Cardiac muscle cell (in vitro differentiated cells and primary cell): ENCODE measurements around the gene CSF2. TPM values are rescaled to one million over a fixed set of nuclear protein-coding genes. Genes with fewer than 3 reads are reported as not detected.

Experiments
- DNase-seq, 2 donors: peaks; one replicate each; pipeline versions ENCODE4 v3.0.0 to v3.0.0-alpha.2; 2010 to 2017; ENCODE audit warnings: low read depth in 1 of 2, low spot score in 1 of 2
- H3K27ac ChIP-seq: fragments of 200-600 bp; sonication (generic); 2 replicates; pipeline ENCODE4 v1.5.1; 2016
- H3K27me3 ChIP-seq: fragments of 200-600 bp; sonication (generic); 2 replicates; pipeline ENCODE4 v1.6.0; 2016; ENCODE audit warnings: control low read depth
- H3K36me3 ChIP-seq: fragments of 200-600 bp; sonication (generic); 2 replicates; pipeline ENCODE4 v1.5.1; 2016; ENCODE audit warnings: control low read depth
- H3K4me1 ChIP-seq: fragments of 200-600 bp; sonication (generic); 2 replicates; pipeline ENCODE4 v1.8.1; 2017; ENCODE audit warnings: low read depth, mild to moderate bottlenecking, mixed run types
- H3K4me3 ChIP-seq: fragments of 200-600 bp; sonication (generic); 2 replicates; pipeline ENCODE4 v1.5.1; 2016; ENCODE audit warnings: mild to moderate bottlenecking
- H3K9me3 ChIP-seq: fragments of 200-600 bp; sonication (generic); 2 replicates; pipeline ENCODE4 v1.5.1; 2017; ENCODE audit warnings: low read depth, mild to moderate bottlenecking, control low read depth
- polyA plus RNA-seq: library from polyadenylated mRNA; unstranded; fragments of >200 nt; fragmentation: Nextera tagmentation; extraction: Ambion mirVana; gene quantifications from 2 replicates; pipeline ENCODE4 v1.2.1, GENCODE V29; 2016
- total RNA-seq: library from RNA; depleted of rRNA; stranded (reverse); fragments of >200 nt; gene quantifications from 2 replicates; pipeline ENCODE4 v1.2.3, GENCODE V29; 2016
- TF ChIP-seq, protein P1 (sequence below): IDR thresholded peaks from 2 replicates; pipeline ENCODE4 v1.5.1; 2012; ENCODE audit warnings: low read depth, mild to moderate bottlenecking, low read length

The CSF2 gene
- total and polyA plus RNA-seq, 2 experiments from 2014 or later, result not detected

DNA sequence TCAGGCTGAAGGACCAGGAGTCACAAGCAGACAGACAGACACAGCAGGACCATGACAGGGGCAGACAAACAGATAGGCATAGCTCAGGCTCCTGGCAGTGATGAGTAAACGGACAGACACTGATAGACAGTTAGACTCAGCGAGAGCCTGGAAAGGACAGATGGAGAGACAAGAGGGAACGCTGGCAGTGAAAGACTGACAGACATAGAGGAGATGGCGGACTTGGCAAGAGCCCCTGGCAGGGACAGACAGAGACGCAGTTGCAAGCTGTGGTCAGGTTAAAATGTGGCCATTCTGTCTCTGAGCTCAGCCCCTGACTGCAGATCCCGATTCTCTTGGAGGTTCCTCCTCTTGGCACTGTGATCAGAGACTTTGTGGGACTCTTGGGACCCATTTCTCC lies 13.6 kb downstream of the CSF2 start:
- Histone ChIP-seq H3K4me3 (no peak overlapping the region), H3K27me3 (no peaks in the 10 kb centered on the region), H3K4me1 (no peaks in the 10 kb centered on the region), H3K27ac (no peak overlapping the region), H3K36me3 (no peaks in the 10 kb centered on the region), H3K9me3 (no peaks in the 10 kb centered on the region)
- TF ChIP-seq, protein P1, sequence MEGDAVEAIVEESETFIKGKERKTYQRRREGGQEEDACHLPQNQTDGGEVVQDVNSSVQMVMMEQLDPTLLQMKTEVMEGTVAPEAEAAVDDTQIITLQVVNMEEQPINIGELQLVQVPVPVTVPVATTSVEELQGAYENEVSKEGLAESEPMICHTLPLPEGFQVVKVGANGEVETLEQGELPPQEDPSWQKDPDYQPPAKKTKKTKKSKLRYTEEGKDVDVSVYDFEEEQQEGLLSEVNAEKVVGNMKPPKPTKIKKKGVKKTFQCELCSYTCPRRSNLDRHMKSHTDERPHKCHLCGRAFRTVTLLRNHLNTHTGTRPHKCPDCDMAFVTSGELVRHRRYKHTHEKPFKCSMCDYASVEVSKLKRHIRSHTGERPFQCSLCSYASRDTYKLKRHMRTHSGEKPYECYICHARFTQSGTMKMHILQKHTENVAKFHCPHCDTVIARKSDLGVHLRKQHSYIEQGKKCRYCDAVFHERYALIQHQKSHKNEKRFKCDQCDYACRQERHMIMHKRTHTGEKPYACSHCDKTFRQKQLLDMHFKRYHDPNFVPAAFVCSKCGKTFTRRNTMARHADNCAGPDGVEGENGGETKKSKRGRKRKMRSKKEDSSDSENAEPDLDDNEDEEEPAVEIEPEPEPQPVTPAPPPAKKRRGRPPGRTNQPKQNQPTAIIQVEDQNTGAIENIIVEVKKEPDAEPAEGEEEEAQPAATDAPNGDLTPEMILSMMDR, result no peak
- DNase-seq, result no peak

DNA sequence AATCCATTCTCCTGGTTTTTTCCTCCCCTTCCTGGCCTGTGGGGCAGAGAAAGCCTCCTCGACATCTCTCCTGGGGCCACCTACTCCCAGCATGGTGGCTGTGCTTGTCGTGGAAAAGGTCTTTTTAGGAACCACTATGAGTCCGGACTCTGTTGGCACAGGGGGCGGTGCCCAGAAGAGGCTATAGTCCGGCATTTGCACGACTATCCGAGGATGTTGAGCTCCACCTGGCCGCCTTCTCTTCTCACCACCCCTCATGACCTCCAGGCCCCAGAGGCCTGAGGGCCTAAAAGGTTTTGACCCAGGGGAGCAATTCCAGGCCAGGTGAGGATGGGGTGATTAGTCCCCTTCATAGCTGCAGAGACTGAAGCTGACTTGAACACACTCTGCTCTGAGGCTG lies 14.1 kb downstream of the CSF2 start:
- Histone ChIP-seq H3K36me3 (no peaks in the 10 kb centered on the region), H3K9me3 (no peaks in the 10 kb centered on the region), H3K4me3 (no peak overlapping the region), H3K27me3 (peaks cover under 1% of the 10 kb centered on the region), H3K27ac (no peak overlapping the region), H3K4me1 (no peaks in the 10 kb centered on the region)
- TF ChIP-seq, protein P1, result no peak
- no peak for DNase-seq

DNA sequence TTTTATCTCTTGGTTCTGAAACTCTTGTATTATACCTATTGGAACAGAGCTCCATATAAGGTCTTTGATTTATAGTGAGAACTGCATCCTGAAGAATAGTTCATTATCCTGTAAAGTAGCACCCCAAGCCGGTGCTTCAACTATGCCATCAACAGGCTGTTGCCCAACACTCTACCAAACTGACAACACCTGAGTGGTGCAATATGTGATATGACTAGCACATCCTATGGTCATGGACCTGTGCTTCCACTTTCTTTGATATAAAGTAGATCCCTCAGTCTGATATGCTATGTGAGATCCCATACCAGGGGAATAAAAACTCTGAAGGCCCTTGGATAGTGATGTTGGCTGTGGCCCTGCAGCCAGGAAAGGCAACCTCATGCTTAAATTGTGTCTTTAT lies 15.8 kb downstream of the CSF2 start:
- H3K27me3 ChIP-seq, result peaks cover 9% of the 10 kb centered on the region
- H3K4me3 ChIP-seq, result no peak overlapping the region
- TF ChIP-seq, protein P1, result no peak
- H3K27ac ChIP-seq, result no peak overlapping the region
- no peak for DNase-seq
- H3K9me3 ChIP-seq, result no peaks in the 10 kb centered on the region
- H3K4me1 ChIP-seq, result no peaks in the 10 kb centered on the region
- no peaks in the 10 kb centered on the region for H3K36me3 ChIP-seq

DNA sequence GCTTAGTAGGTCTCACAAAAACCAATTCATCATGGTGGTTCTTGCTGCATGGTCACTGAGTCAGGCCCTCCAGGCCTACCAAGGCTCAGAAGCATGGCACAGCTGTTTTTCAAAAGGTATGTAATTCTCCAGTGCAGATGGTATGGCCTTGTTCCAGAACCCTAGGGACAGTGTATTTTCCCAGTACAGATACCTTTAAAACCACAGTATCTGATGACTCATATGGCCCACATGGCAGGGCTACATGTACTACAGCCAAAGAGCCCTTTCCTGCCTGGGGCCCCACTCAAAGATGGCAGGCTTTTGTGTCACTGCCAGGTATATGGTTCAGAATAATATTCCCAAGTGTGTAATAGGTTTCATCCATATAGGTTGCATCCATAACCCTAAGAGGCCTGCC lies 16.5 kb downstream of the CSF2 start:
- Histone ChIP-seq H3K4me3 (no peak overlapping the region), H3K27me3 (peaks cover 9% of the 10 kb centered on the region), H3K27ac (no peak overlapping the region), H3K4me1 (no peaks in the 10 kb centered on the region), H3K36me3 (no peaks in the 10 kb centered on the region), H3K9me3 (no peaks in the 10 kb centered on the region)
- DNase-seq, result peak in 1 of 2 donors; percentile 69
- TF ChIP-seq, protein P1, result no peak

DNA sequence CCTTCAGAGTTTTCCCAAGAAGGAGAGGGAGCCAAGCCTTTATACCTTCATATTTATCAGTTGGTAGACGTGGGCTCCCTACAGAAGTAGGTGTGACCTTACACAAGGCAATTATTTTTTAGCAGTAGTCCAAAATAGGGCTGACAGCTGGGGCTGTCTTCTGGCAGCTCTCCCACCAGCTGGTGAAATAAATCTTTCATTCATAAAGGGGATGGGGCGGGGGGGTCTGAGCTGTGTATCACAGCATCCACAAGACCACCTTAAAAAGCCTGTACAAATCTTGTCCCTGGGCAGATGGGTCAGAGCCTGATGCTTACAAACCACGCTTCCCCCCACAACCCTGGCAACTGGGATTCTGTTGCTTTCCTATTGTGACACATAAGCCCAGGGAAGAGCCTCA lies 19.7 kb downstream of the CSF2 start:
- Histone ChIP-seq H3K9me3 (no peaks in the 10 kb centered on the region), H3K27ac (no peak overlapping the region), H3K4me3 (no peak overlapping the region), H3K4me1 (no peaks in the 10 kb centered on the region), H3K27me3 (peaks cover 9% of the 10 kb centered on the region), H3K36me3 (no peaks in the 10 kb centered on the region)
- TF ChIP-seq, protein P1, result no peak
- DNase-seq, result no peak
